ENCODE results near the gene GPC5.
"Not testable (repeated sequence)": the region's sequence is repeated elsewhere in the genome, so short reads cannot be mapped to it uniquely, and the experiment has no call there.

Gene GPC5

GRCh38 chr13:92270990-92271389 is 872.6 kb downstream of the GPC5 start:
- no peak for DNase-seq (ENCODE audit: low spot score)

GRCh38 chr13:92272177-92272576 is 873.8 kb downstream of the GPC5 start:
- DNase-seq (ENCODE audit: low spot score), result no peak

- not testable (repeated sequence) for DNase-seq (ENCODE audit: low spot score)
These were observed 882.6 kb downstream of the GPC5 start for GRCh38 chr13:92280986-92281385.

- not testable (repeated sequence) for DNase-seq (ENCODE audit: low spot score)
These were observed 892.4 kb downstream of the GPC5 start for GRCh38 chr13:92290718-92291307.

GRCh38 chr13:92294533-92294932 is 896.1 kb downstream of the GPC5 start:
- DNase-seq (ENCODE audit: low spot score), result not testable (repeated sequence)

- DNase-seq (ENCODE audit: low spot score), result not testable (repeated sequence)
These were observed 897.8 kb downstream of the GPC5 start for GRCh38 chr13:92296154-92296671.

- no peak for DNase-seq (ENCODE audit: low spot score)
These were observed 899.8 kb downstream of the GPC5 start for GRCh38 chr13:92297971-92298942.

GRCh38 chr13:92300651-92301050 is 902.2 kb downstream of the GPC5 start:
- DNase-seq (ENCODE audit: low spot score), result no peak

GRCh38 chr13:92303428-92303827 is 905.0 kb downstream of the GPC5 start:
- DNase-seq (ENCODE audit: low spot score), result peak; percentile 17

- no peak for DNase-seq (ENCODE audit: low spot score)
These were observed 909.3 kb downstream of the GPC5 start for GRCh38 chr13:92307752-92308151.

GRCh38 chr13:92312823-92313222 is 914.4 kb downstream of the GPC5 start:
- no peak for DNase-seq (ENCODE audit: low spot score)

- no peak for DNase-seq (ENCODE audit: low spot score)
These were observed 915.0 kb downstream of the GPC5 start for GRCh38 chr13:92313382-92313781.

GRCh38 chr13:92315265-92315664 is 916.8 kb downstream of the GPC5 start:
- no peak for DNase-seq (ENCODE audit: low spot score)

GRCh38 chr13:92316030-92316429 is 917.6 kb downstream of the GPC5 start:
- DNase-seq (ENCODE audit: low spot score), result no peak

- DNase-seq (ENCODE audit: low spot score), result no peak
These were observed 918.6 kb downstream of the GPC5 start for GRCh38 chr13:92317066-92317465.

GRCh38 chr13:92320323-92320722 is 921.9 kb downstream of the GPC5 start:
- DNase-seq (ENCODE audit: low spot score), result no peak

GRCh38 chr13:92321174-92321573 is 922.8 kb downstream of the GPC5 start:
- DNase-seq (ENCODE audit: low spot score), result no peak

- DNase-seq (ENCODE audit: low spot score), result no peak
These were observed 947.2 kb downstream of the GPC5 start for GRCh38 chr13:92345627-92346026.

- no peak for DNase-seq (ENCODE audit: low spot score)
These were observed 947.6 kb downstream of the GPC5 start for GRCh38 chr13:92346046-92346445.

GRCh38 chr13:92354583-92354982 is 956.2 kb downstream of the GPC5 start:
- DNase-seq (ENCODE audit: low spot score), result no peak

GRCh38 chr13:92355213-92355612 is 956.8 kb downstream of the GPC5 start:
- peak; percentile 1 for DNase-seq (ENCODE audit: low spot score)

GRCh38 chr13:92362717-92363116 is 964.3 kb downstream of the GPC5 start:
- no peak for DNase-seq (ENCODE audit: low spot score)

- no peak for DNase-seq (ENCODE audit: low spot score)
These were observed 967.5 kb downstream of the GPC5 start for GRCh38 chr13:92365904-92366303.
